ENCODE data around the gene NUP62.

The NUP62 gene

GRCh38 chr19:49864890-49865289, 64.4 kb downstream of the NUP62 start:
- no peak for DNase-seq

GRCh38 chr19:49863935-49864320, 65.4 kb downstream of the NUP62 start:
- no peak for DNase-seq

- DNase-seq: no peak
These were observed 65.9 kb downstream of the NUP62 start for GRCh38 chr19:49863254-49863934.

GRCh38 chr19:49862391-49863253, 66.7 kb downstream of the NUP62 start:
- no peak for DNase-seq

- no peak for DNase-seq
These were observed 67.5 kb downstream of the NUP62 start for GRCh38 chr19:49861541-49862378.

GRCh38 chr19:49861107-49861506, 68.2 kb downstream of the NUP62 start:
- DNase-seq: no peak

- no peak for DNase-seq
These were observed 68.8 kb downstream of the NUP62 start for GRCh38 chr19:49860336-49861102.

GRCh38 chr19:49859682-49860335, 69.5 kb downstream of the NUP62 start:
- no peak for DNase-seq

GRCh38 chr19:49858088-49858985, 71.0 kb downstream of the NUP62 start:
- DNase-seq: no peak

GRCh38 chr19:49857838-49858087, 71.5 kb downstream of the NUP62 start:
- no peak for DNase-seq

GRCh38 chr19:49857061-49857837, 72.1 kb downstream of the NUP62 start:
- DNase-seq: no peak

Measured in effector CD4-positive, alpha-beta T cell (primary cell).